Measurements from ENCODE around the gene CD7. TPM values are rescaled to one million over a fixed set of nuclear protein-coding genes. Genes with fewer than 3 reads are reported as not detected.

CD7 gene
- total RNA-seq, 1 donor from 2014 or later, result 1.4 TPM

DNA sequence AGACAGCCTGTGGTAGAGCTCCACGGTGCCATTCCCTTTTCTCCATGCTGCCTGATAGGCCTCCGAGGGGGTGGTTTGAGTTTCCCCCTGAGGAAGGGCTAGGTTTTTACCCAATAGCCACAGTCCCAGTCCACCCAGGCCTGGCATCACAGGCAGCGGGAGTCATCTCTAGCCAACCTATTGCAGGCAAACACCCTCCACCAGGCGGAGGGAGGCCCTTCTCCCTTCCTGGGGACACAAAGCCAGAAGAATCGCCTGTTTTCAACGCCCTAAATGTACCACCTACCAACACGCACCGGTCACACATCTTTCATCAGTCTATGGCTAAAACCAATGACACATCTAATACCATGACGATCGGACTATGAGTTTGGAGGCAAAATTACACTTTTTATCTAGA, 51.3 kb downstream of the CD7 start:
- peak overlapping the region; percentile 53 for H3K27ac Mint-ChIP-seq
- peaks cover 36% of the 10 kb centered on the region for H3K4me1 Mint-ChIP-seq (ENCODE audit: unreplicated experiment)
- peaks cover 59% of the 10 kb centered on the region for H3K36me3 Mint-ChIP-seq
- TF ChIP-seq, protein P1, sequence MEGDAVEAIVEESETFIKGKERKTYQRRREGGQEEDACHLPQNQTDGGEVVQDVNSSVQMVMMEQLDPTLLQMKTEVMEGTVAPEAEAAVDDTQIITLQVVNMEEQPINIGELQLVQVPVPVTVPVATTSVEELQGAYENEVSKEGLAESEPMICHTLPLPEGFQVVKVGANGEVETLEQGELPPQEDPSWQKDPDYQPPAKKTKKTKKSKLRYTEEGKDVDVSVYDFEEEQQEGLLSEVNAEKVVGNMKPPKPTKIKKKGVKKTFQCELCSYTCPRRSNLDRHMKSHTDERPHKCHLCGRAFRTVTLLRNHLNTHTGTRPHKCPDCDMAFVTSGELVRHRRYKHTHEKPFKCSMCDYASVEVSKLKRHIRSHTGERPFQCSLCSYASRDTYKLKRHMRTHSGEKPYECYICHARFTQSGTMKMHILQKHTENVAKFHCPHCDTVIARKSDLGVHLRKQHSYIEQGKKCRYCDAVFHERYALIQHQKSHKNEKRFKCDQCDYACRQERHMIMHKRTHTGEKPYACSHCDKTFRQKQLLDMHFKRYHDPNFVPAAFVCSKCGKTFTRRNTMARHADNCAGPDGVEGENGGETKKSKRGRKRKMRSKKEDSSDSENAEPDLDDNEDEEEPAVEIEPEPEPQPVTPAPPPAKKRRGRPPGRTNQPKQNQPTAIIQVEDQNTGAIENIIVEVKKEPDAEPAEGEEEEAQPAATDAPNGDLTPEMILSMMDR (conservative IDR thresholded peaks at IDR 0.05), result no peak
- H3K4me3 Mint-ChIP-seq, result no peak overlapping the region
- no peaks in the 10 kb centered on the region for H3K27me3 Mint-ChIP-seq
- no peak for DNase-seq (ENCODE audit: extremely low spot score, unreplicated experiment)
- no peaks in the 10 kb centered on the region for H3K9me3 Mint-ChIP-seq

Other genes starting within 250 kb of the CD7 start
- 228 and 326 TPM in 2 replicates for gene FASN, start 219.4 kb downstream of the CD7 start, total RNA-seq (ENCODE audit: low replicate concordance)
- gene CCDC57, start 104.8 kb downstream of the CD7 start, total RNA-seq (ENCODE audit: low replicate concordance), result 33.5 and 58.7 TPM in 2 replicates
- gene SLC16A3, start 88.6 kb downstream of the CD7 start, total RNA-seq (ENCODE audit: low replicate concordance), result 27.8 and 29.8 TPM in 2 replicates
- gene CSNK1D, start 43.9 kb downstream of the CD7 start, total RNA-seq (ENCODE audit: low replicate concordance), result 176 and 184 TPM in 2 replicates
- gene SECTM1, start 16.2 kb upstream of the CD7 start, total RNA-seq (ENCODE audit: low replicate concordance), result 13.2 and 17.7 TPM in 2 replicates
- gene TEX19, start 41.6 kb upstream of the CD7 start, total RNA-seq (ENCODE audit: low replicate concordance), result 0.14 TPM in 1 of 2 replicates, not detected in the other
- 0.21 and 0.97 TPM in 2 replicates for gene UTS2R, start 54.2 kb upstream of the CD7 start, total RNA-seq (ENCODE audit: low replicate concordance)
- 47.5 and 49.7 TPM in 2 replicates for gene HEXD, start 100.7 kb upstream of the CD7 start, total RNA-seq (ENCODE audit: low replicate concordance)
- gene OGFOD3, start 101.0 kb upstream of the CD7 start, total RNA-seq (ENCODE audit: low replicate concordance), result 24.5 and 31.6 TPM in 2 replicates
- gene CYBC1, start 133.1 kb upstream of the CD7 start, total RNA-seq (ENCODE audit: low replicate concordance), result 51.1 and 78.1 TPM in 2 replicates
- gene NARF, start 141.1 kb upstream of the CD7 start, total RNA-seq (ENCODE audit: low replicate concordance), result 75.4 and 111 TPM in 2 replicates
- gene FOXK2, start 202.1 kb upstream of the CD7 start, total RNA-seq (ENCODE audit: low replicate concordance), result 59.5 and 75.5 TPM in 2 replicates

Data from type B pancreatic cell (in vitro differentiated cells).